ENCODE data around the gene MAP2. TPM values are rescaled to one million over a fixed set of nuclear protein-coding genes. Genes with fewer than 3 reads are reported as not detected.

MAP2 gene
- total and polyA plus RNA-seq, 2 of the 13 experiments (the other 11 are each of a cell fraction or from before 2014, with no cell fraction given): 0.08 TPM; not detected in 1

GRCh38 chr2:209638346-209638745 lies 214.5 kb downstream of the MAP2 start (continued):
- TF ChIP-seq GABPB1 (CRISPR knock-in tag; IDR thresholded peaks at IDR 0.05) (no peak), ZNF280B (CRISPR knock-in tag; IDR thresholded peaks at IDR 0.05; ENCODE audit: borderline replicate concordance) (no peak)

DNA sequence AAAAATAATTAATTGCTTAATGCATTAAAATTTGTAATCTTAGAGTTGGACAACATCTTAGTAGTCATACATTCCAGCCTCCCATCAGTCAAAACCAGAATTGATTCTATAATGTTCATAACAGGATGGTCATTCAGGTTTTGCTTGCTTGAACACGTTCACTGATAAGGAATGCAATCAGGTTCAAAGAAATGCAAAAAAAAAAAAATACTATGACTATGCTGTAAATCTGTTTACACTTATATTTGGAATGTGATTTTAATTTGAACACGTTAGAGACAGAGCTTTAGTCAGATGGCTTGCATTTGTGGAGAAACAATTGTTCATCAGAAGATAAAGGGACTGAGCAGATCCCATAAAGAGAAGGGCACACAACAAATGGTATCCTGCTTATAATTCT lies 216.5 kb downstream of the MAP2 start:
- no peaks in the 10 kb centered on the region for H3K79me2 ChIP-seq (ENCODE audit: insufficient read depth, low read length)
- H3K4me1 ChIP-seq (ENCODE audit: insufficient read depth, low read length): no peaks in the 10 kb centered on the region
- POLR2A ChIA-PET: no interaction called here
- intact Hi-C loops (cut with micrococcal nuclease; ENCODE audit: unreplicated experiment) (no loop called here), in situ Hi-C loops (cut with HindIII; ENCODE audit: extremely low pct_ligation_motif_present, low pct_unique_long_range_greater_than_20kb) (no loop called here)
- no peaks in the 10 kb centered on the region for H3K27me3 ChIP-seq (ENCODE audit: control insufficient read depth in 1 of 2, insufficient read depth in 2 of 2, low read length in 2 of 2)
- no peaks in the 10 kb centered on the region for H4K20me1 ChIP-seq (ENCODE audit: insufficient read depth, low read length)
- H3K27ac ChIP-seq (ENCODE audit: extremely low read length, insufficient read depth, low read length): no peak overlapping the region
- H3K9me3 ChIP-seq (ENCODE audit: low read length): no peaks in the 10 kb centered on the region
- H3K4me2 ChIP-seq (ENCODE audit: low read depth, low read length): no peak overlapping the region
- H3K36me3 ChIP-seq (replicated peaks in 1 of 2; ENCODE audit: control insufficient read depth in 1 of 2, insufficient read depth in 2 of 2, low read length in 2 of 2): no peaks in the 10 kb centered on the region
- no peak for FAIRE-seq
- no TSS peak for BruUV-seq (replicated peaks)
- no peak overlapping the region for H2AFZ ChIP-seq (ENCODE audit: low read length)
- no peak overlapping the region for H3K4me3 ChIP-seq (replicated peaks in 1 of 3; ENCODE audit: insufficient read depth in 1 of 3, low read depth in 2 of 3, low read length in 3 of 3)
- WGBS (ENCODE audit: low lambda C conversion rate): 1% methylated on average over 2 of the region's 2 CpGs
- ATAC-seq: no peak
- no peak for DNase-seq (ENCODE audit: low spot score)
- H3K9ac ChIP-seq (ENCODE audit: insufficient read depth, low read depth, low read length): no peak overlapping the region
- CTCF ChIA-PET (ENCODE audit: low intra/inter-chr PET ratio, low total read pairs): no interaction called here
- TF ChIP-seq TCF7 (IDR thresholded peaks at IDR 0.05; ENCODE audit: low read depth): no peak
- TF ChIP-seq ARNT (IDR thresholded peaks at IDR 0.05): no peak
- no peak for TF ChIP-seq THAP9 (CRISPR knock-in tag; IDR thresholded peaks at IDR 0.05; ENCODE audit: borderline replicate concordance)
- TF ChIP-seq, protein P1, sequence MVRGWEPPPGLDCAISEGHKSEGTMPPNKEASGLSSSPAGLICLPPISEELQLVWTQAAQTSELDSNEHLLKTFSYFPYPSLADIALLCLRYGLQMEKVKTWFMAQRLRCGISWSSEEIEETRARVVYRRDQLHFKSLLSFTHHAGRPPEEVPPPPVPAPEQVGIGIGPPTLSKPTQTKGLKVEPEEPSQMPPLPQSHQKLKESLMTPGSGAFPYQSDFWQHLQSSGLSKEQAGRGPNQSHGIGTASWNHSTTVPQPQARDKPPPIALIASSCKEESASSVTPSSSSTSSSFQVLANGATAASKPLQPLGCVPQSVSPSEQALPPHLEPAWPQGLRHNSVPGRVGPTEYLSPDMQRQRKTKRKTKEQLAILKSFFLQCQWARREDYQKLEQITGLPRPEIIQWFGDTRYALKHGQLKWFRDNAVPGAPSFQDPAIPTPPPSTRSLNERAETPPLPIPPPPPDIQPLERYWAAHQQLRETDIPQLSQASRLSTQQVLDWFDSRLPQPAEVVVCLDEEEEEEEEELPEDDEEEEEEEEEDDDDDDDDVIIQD (CRISPR knock-in tag; IDR thresholded peaks at IDR 0.05; ENCODE audit: low read depth): no peak
- no peak for TF ChIP-seq ZNF704 (CRISPR knock-in tag; IDR thresholded peaks at IDR 0.05; ENCODE audit: borderline replicate concordance)
- no peak for TF ChIP-seq ZBED4 (CRISPR knock-in tag; IDR thresholded peaks at IDR 0.05; ENCODE audit: borderline replicate concordance)
- TF ChIP-seq, protein P2, sequence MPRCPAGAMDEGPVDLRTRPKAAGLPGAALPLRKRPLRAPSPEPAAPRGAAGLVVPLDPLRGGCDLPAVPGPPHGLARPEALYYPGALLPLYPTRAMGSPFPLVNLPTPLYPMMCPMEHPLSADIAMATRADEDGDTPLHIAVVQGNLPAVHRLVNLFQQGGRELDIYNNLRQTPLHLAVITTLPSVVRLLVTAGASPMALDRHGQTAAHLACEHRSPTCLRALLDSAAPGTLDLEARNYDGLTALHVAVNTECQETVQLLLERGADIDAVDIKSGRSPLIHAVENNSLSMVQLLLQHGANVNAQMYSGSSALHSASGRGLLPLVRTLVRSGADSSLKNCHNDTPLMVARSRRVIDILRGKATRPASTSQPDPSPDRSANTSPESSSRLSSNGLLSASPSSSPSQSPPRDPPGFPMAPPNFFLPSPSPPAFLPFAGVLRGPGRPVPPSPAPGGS (CRISPR knock-in tag; IDR thresholded peaks at IDR 0.05): no peak
- no peak for TF ChIP-seq KDM5B (CRISPR knock-in tag; IDR thresholded peaks at IDR 0.05; ENCODE audit: borderline replicate concordance)

Data from HepG2 (cell line).